AG08396 (cell line): ENCODE measurements around the gene FRMD3.

ENCODE experiments used
- DNase-seq: peaks from one replicate; pipeline ENCODE4 v3.0.0; 2012; ENCODE audit warnings: low spot score, mixed read lengths

FRMD3 gene

DNA sequence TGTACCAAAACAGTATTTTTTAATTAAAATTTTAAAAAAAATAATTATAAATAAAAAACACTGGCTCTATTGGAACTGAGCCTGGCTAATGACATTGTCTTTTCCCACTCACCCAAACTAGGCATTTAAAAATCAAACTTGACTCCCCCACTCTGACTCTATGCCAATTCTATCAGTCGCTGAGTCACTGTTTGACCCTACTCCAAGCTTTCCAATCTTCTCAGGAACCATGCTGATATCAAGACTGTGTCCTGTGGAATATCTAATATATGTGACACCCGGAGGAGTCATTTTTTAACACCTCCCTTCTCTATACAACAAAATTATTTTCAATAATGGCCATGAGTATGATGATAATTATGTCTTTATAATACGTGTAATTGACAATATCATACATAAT lies 303.7 kb downstream of the FRMD3 start:
- no peak for DNase-seq

DNA sequence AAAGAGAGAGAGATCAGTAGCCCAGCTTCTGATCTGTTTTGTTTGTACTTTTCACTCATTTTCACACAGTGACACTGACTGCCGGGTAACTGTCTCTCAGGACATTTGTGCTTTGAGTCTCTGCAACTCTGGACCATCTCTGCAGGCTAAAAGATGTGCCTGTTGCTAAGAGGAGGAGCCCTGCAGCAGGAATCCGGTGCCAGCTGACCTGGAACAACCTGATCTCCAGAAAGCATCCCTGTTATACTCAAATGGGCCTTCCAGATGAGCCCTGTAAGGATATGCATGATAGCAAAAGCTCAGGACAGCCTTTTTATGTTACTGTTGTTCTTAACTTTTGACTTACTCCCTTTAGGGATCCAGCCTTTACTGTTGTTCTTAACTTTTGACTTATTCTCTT lies 304.6 kb downstream of the FRMD3 start:
- no peak for DNase-seq

DNA sequence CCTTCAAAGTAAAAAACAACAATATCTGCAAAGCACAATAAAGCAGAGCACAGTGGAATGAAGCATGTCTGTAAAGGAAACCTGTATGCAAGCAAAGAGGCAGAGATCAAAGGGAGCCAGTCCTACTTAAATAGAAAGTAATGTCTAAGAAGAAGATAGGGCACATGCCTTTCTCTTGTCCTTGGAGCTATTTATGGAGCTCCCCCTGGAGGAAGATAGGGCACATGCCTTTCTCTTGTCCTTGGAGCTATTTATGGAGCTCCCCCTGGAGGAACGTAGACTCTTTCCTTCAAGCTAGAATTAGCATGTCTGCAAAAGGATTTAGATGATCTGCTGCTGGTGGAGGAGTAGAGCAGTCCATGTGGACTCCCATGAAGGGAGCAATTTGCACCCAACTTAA lies 307.2 kb downstream of the FRMD3 start:
- no peak for DNase-seq

DNA sequence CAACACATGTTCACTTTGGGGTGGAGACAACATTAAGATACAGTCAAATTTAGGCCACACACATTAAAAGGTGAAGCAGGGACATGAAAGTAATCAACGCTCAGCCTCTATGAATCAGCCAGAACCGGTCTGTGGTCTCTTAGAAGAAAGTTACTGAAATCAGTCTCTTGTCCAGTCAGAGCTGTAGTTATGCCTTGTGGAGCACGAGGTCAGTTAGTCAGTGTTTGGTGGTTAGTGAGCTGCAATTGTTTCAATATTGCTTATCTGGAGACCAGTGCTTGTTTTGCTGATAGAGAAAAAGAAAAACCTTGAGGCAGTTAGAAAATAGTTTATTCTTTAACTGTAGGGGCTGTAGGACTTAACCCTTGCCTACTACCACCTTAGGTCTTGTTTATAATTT lies 317.5 kb downstream of the FRMD3 start:
- DNase-seq, result peak; percentile 51

DNA sequence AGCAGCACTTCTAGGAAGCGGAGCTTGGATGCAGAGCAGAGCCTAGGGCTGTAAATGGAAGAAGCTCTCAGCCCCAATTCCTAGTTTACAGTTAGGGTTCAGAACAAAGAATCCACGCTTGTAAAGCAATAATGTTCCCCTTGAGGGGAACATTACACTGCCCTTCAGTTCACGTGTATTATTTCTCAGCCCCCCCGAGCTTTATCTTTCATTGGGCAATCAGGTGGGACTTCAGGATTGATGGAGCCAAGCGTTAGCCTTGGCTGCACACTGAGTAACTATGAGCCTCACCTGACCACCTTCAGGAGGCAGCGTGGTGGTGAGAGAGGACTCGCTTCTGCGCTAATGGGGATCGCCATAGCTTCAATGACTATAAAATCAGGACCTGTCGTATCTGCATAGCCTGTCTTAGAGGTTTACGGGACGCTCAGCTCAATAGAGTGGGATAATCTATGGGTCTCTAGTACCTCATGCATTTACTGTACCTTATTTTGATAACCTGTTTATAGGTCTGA lies 318.2 kb downstream of the FRMD3 start:
- no peak for DNase-seq

GRCh38 chr9:83219154-83219923 lies 318.9 kb downstream of the FRMD3 start:
- peak; percentile 80 for DNase-seq

DNA sequence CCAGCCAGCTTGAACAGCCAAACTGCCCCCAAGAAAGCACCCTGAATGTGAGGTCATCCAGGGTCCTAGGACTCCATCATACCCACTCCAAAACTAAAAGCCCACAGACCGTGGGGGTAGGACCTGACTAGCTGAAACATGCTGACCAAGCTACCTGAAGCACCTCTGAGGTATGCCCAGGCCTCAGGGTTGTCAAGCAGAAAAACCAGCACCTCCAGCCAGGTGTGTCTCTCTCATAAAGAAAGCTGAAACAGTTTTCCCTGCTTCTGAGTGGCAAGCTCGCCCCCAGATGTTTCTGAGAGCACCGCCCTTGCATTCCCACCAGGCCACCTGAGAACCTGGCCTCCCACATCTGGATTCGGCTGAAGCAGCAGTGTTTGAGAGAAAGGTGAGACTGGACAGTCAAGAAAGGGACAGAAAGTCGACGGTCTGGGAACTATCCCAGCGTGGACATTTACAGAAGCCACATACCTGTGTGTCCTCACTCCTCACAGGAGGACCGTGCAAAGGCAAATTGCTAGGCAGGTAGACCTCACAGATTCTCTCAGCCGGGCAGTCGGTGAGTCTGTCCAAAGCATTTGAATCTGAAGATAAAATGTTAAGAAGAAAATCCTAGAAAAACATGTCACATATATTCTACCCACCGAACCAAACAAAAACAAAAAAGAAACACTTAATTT lies 319.6 kb downstream of the FRMD3 start:
- no peak for DNase-seq

DNA sequence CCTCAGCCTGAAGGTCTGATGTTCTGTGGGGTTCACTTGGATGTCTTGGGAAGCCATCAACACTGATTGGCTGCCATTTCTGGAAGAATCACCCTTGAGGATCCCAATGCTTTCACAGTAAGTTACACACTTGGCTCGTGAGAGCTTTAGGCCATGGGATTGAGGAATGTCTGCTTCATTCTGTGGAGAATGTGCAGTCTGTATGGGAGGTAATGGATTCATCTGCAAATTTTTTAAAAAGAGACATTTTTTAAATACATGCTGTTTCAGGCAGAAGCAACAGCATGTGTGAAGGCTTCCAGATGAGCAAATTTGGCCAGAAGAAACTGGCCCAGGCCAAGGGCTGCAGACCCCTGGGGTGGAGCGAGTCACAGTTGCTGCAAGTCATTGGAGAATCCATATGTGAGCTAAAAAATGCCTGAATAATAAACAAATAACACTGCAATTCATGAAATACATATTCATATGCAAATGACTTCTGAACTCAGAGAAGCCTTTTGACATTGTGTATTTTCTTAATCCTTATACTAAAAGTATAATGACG lies 328.9 kb downstream of the FRMD3 start:
- DNase-seq, result no peak

- DNase-seq, result no peak
Measured at GRCh38 chr9:83208065-83208850, 329.9 kb downstream of the FRMD3 start.

- no peak for DNase-seq
Measured at GRCh38 chr9:83204047-83204446, 334.2 kb downstream of the FRMD3 start.

DNA sequence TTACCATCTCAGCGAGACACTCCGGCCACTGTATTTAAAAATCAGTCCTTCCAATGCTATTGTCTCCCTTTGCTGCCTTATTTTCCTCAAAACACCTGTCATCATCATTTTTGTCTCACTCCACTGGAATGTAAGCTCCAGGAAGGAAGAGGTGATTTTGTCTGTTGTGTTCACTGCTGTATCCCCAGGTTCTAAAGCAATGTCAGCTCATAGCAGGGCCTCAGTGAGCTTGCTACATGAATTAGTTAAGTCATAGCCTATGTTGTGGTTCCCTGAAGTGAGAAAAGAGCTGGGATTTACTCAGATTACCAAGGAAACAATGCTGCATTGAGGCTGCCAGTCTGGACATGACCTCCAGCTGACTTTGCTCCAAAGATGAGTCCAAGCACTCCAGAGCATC lies 337.7 kb downstream of the FRMD3 start:
- no peak for DNase-seq

DNA sequence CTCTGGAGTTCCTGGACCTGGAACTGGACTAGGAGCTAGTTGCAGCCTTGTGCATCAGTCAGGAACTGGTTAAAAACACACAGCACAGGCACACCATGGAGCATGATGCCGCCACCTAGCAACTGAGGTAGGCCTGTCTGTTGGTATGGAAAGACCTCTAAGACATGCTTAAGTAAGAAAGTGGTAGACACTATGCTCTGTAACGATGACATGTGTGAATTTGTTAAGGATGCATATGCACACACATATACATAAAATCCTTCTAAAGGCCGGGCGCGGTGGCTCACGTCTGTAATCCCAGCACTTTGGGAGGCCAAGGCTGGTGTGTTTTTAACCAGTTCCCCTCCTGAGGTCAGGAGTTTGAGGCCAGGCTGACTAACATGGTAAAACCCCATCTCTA lies 338.4 kb downstream of the FRMD3 start:
- DNase-seq, result no peak

DNA sequence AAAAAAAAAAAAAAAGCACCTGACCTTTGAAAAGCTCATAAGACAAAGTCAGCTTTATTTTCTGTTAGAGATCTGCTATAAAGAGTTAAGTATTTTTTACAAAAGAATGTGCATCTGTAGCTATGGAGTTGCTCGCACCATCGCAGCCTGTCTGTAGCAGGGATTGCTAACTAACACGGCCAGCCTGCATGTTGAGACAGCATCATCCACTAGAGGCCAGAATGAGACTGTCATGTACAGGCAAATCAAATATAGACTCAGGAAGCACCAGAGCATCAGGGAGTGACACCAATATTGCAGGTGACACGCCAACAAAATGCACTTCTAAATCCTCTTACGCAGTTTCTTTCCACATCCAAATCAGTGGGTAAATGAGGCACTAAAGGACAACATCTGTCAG lies 339.0 kb downstream of the FRMD3 start:
- peak; percentile 39 for DNase-seq

DNA sequence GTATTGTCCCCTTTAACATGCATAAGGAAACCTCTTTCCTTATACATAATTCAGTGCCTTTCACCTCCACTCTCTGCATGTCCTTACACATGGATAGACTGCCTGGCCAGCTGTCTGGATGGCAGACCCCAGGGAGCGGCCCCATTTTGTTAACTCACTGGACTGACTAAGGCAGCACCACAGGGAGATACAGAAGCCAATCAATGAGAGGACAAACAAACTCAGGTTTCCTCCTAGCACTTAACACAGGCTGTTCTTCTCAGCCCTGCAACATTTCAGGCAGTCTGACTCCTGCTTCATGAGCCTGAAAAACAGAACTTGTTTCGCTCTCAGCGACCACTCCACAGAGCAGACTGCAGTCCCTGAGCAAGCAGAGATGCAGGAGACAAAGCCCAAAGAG lies 339.8 kb downstream of the FRMD3 start:
- no peak for DNase-seq

- no peak for DNase-seq
Measured at GRCh38 chr9:83197591-83197990, 340.6 kb downstream of the FRMD3 start.

DNA sequence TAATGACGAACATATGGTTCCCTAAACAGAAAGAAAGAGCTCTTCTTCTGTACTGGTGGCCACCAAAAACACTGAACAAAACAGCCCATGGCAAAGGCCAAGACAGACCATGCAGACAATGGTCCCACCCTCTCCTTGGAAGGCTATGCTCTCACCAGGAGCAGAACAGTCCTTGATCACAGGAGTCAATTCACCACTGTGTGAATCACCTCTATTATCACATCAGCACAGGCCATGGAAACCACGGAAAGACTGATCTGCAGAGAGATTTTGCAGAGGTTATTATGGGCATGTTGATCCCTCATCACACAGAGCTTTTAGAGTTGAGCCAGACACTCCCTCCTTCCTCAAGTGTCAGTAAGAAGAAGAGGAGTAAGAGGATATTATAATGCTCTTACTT lies 341.3 kb downstream of the FRMD3 start:
- DNase-seq, result no peak
